Fibroblast of peridontal ligament (primary cell): ENCODE measurements around the gene LRTM2.

Experiments
- DNase-seq: peaks from one replicate; pipeline ENCODE4 v3.0.0-alpha.2; 2010; ENCODE audit errors: extremely low read depth

Gene LRTM2

GRCh38 chr12:1829306-1829900 is 9.0 kb downstream of the LRTM2 start:
- no peak for DNase-seq

GRCh38 chr12:1830401-1830845 is 10.1 kb downstream of the LRTM2 start:
- no peak for DNase-seq

DNA sequence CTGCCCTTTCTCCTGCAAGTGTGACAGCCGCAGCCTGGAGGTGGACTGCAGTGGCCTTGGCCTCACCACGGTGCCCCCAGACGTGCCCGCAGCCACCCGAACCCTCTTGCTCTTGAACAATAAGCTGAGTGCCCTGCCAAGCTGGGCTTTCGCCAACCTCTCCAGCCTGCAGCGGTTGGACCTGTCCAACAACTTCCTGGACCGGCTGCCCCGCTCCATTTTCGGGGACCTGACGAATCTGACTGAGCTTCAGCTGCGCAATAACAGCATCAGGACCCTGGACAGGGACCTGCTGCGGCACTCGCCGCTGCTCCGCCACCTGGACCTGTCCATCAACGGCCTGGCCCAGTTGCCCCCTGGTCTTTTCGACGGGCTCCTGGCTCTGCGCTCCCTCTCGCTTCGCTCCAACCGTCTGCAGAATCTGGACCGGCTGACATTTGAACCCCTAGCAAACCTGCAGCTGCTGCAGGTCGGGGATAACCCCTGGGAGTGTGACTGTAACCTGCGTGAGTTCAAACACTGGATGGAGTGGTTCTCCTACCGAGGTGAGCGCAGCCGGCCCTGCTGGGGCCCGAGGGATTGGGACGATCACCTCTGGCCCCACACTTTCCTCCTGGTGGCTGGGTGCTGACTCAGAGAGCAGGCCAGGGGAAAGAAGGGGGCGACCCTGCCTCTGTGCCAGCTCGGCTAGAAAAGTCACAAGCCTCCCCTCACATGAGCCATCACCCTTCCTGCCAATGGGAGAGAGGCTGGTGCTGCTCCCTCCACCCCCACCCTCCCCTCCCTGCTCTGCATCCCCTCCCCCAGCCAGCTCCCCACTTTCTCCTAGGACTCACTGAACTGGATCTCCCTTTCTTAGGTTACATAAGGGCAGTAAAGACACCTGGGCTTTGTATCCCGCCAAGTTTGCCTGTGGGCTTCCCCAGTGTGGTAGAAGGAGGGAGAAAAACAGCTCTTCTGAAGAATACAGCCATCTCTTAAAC is 10.9 kb downstream of the LRTM2 start:
- peak; percentile 48 for DNase-seq

- no peak for DNase-seq
These were observed 12.6 kb downstream of the LRTM2 start for GRCh38 chr12:1832801-1833595.

GRCh38 chr12:1833596-1834028 is 13.2 kb downstream of the LRTM2 start:
- no peak for DNase-seq

- no peak for DNase-seq
These were observed 14.0 kb downstream of the LRTM2 start for GRCh38 chr12:1834186-1834925.

DNA sequence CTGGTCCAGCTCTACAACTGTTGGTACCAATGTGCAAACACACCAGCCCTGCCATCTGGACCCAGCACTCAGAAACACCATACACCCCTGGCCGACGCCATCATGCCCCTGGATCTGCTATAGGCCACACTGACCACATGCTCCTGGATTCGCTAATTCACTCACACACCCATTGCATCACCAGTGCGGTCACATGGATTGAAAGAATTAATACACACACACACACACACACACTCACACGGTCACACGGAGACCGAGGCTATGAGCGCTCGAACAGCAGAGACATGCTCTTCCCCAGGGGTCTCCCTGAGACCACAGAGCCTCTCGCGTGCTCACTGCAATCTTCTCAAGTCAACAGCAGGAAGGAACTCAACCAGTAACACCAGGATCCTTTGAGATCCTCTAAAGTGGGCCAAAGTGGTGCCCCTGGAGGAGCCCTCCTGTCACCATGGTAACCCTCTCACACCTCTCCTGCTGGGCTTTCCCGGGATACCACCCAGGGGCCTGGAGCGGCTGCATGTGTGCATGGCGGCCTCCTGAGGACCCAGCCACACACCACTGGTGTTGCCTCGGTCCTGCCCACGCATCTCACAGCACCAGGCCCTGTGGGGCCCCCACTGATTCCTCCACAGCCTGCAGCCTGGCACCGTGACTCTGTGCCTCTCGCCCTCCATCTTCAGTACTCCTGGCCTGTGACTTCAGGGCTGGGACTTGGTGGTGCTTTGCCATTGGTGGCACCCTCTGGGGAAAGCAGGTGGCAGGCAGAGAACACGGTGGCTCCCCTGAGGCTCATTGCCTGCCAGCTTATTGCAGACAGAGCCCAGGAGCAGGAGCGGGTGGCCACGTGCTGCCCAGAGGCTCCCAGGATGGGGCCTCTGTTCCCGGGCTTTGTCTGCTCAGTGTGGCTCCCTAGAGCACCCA is 15.1 kb downstream of the LRTM2 start:
- no peak for DNase-seq

- DNase-seq: no peak
These were observed 16.0 kb downstream of the LRTM2 start for GRCh38 chr12:1836241-1836803.

GRCh38 chr12:1836854-1837421 is 16.6 kb downstream of the LRTM2 start:
- DNase-seq: no peak

- no peak for DNase-seq
These were observed 17.3 kb downstream of the LRTM2 start for GRCh38 chr12:1837541-1838204.

- DNase-seq: no peak
These were observed 18.0 kb downstream of the LRTM2 start for GRCh38 chr12:1838205-1838993.

DNA sequence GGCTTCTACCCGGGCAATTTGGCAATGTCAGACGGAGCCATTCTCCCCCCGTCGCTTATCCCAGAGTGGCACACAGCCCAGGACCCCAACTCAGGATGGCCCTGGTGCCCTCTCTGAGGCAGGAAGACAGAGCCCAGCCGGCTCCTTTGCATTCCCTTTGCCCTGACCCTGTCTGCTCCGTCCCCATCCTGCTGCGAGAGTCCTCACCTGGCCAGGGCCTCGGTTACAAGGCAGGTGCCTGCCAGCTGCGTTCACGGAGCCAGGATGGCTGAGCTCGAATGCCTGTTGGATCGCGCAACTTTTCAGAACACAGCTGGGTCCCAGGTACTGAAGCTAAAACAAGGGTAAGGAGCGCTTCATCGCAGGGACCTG is 18.6 kb downstream of the LRTM2 start:
- DNase-seq: no peak

DNA sequence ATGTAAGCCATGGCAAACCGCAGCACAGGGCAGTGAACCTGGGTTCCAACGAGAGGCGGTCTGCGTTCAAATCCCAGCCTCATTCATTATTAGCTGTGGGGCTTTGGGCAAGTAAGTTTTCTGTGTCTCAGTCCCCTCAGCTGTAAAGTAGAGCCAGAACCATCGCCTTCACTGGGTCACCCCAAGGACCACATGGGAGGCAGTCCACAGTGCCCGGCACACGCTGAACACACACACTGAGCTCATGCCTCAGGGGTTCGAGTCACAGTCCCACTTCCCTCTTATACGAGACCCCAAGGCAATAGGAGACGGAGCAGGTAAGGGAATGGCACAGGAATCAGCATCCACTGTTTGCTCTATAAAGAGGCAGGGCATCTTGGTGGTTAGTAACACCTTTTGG is 19.1 kb downstream of the LRTM2 start:
- no peak for DNase-seq

DNA sequence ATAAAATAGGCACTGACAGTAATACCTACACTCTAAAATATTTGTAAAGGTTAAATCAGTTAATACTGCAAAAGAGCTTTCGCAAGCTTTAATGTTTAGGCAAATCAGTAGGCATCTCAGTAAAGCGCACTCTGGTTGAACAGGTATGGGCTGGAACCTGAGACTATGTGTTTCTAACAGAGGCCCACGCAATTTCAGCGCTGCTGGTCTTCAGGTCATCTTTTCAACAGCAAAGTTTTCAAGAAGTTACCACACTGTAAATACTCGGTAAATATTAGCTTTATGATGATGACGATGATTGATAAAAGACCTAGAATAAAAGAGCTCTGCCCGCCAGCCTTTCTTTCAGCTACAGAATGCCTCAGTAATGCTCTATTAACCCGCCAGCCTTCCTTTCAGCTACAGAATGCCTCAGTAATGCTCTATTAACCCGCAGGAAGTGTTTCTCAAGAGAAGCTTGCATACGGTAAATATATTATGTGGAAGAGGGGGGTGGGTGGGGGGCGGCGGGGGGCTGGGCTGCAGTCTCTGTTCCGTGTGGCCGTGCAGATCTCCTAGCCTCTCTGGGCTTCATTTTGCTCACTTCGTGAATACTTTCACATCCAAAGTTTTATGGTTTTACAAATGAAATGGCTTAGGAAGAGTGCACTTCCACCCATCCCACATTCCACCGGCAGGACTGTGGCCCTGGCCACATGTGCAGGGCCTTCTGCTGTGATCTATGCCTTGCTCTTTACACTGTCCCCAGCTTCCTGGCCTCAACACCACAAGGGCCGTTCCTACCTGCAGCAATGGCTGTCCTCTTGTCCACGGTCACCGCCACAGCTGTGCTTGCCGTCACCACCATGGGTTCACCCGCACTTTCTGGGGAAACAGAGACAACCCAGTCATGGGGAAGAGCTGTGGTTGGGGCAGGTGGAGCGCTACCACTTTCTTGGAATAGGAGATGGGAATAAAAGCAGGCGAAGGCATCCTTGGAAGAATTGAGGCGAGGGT is 19.9 kb downstream of the LRTM2 start:
- no peak for DNase-seq

GRCh38 chr12:1840981-1841425 is 20.6 kb downstream of the LRTM2 start:
- no peak for DNase-seq

- DNase-seq: no peak
These were observed 21.3 kb downstream of the LRTM2 start for GRCh38 chr12:1841586-1842182.
